Hematopoietic multipotent progenitor cell treated with erythropoietin and hydrocortisone succinate and interleukin-3 and kit ligand, for 17 days (in vitro differentiated cells): ENCODE results near the gene CD46.

ENCODE experiments used
- DNase-seq: peaks from one replicate; pipeline ENCODE4 v3.0.0-alpha.2; 2015; ENCODE audit warnings: low spot score

The CD46 gene

DNA sequence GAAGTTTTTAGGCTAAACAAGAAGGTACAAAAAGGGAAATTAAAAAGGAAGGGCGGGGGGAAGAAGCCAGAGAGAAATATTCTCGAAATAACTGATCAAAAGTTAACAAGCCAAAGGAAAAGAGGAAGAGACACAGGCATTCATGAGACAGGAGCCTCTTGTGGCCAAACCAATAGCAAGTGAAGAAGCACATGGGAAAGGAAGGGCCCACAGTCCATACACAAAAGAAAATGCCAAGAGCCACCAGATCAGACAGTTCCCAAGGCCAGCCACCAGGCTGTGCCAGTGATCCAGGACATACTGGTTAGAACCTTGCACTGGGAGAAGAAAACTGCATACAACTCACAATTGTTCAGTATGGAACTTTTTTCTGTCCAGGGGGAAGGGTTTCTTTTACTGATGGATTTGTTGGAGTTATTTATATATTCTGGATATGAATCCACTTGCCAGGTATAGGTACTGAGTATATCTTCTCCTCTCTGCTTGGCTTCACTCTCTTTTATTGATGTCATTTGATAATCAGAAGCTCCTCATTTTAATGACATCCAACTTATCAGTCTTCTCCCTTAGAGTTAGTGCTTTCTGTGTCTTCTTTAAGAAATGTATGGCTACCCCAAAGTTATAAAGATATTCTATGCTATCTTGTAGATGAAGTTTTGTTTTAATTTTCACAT, 76.8 kb downstream of the CD46 start:
- DNase-seq = peak; percentile 92

DNA sequence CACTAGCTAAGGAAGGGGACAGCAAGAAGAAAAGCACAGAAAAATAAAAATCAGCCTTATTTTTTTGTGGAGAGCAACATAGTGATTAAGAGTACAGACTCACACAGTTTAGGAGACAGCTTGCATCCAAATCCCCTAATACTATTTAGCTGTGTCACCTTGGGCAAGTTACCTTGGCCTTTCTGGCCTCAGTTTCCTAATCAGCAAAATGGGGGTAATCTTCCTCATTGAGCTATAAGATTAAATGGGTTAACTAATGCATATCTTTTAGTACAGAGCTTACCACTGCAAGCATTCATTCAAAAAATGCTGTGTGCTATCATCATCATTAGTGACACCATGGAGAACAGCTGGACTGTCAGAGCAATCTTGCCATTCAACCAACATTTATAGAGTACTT, 77.7 kb downstream of the CD46 start:
- no peak for DNase-seq

- no peak for DNase-seq
Observed at GRCh38 chr1:207830788-207831187, 78.9 kb downstream of the CD46 start.

- DNase-seq = no peak
Observed at GRCh38 chr1:207831517-207832327, 79.9 kb downstream of the CD46 start.

- DNase-seq = no peak
Observed at GRCh38 chr1:207832796-207833195, 80.9 kb downstream of the CD46 start.

DNA sequence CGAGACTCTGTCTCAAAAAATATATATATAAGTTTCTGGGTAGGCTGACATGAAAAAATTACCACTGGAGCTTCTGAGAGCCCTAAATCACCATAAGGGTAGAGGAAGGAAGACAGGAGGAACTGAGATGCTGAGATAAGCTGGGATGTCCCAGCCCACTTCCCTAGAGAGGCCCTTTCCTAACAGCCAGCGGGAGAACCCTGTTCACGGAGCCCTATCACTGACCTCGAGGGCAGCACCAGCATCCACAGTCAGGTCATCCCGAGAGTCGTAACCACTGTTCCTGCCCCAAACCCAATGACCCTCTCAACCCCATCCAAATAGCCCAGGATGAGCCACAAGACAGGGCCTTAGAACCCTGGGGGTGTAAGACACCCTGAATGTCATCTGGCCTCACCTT, 81.5 kb downstream of the CD46 start:
- no peak for DNase-seq

GRCh38 chr1:207833956-207834660, 82.3 kb downstream of the CD46 start:
- no peak for DNase-seq

DNA sequence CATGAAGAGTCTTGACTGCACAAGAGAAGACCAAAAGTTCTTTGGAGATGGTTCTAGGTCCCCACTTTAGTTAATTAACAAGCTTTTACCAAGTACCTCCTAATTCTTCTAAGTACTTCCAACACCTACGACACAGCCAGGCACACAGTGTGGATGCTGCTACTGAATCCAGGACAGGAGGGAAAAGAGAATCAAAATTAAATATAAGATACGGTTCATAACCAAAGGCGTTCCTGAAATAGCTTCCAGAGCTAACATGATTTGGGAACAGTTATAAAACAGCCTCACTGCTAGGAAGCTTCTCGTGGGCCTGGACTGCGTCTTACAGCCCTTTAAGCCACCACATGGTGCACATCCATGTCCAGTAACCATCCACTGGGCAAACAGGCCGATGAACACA, 84.1 kb downstream of the CD46 start:
- no peak for DNase-seq

DNA sequence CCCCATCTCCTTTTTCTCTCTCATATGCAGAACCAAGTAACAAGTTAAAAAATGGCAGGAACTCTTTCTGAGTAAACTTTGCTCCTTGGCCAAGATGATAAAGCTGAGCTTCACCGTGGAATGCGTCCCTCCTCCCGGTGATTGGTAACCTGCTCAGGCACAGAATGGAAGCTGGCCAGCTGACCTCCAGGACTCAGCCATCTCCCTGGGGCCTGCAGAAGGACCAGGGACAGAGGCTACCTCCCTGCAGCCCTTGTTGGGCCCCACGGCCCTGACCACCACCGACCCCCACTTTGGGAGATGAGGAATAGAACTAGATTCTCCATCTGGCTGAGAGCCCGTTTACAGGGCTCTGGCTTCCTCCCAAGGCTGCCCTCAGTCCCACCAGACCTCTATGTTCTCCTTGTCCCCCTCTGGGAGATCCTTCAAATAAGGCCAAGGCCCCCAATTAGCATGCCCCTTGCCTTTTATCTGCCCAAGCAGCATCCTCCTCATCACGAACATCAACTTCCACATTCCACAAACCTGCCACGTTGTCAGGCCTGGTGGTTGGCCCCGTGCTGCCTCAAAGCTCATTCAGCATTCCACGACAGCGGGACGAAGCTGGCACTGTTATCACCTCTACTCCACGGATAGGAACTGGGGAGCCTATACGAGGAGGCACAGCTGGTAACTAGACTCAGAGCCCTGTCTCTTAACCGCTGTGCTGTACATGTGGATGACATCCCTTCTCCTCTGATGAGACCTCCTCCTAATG, 84.9 kb downstream of the CD46 start:
- no peak for DNase-seq

DNA sequence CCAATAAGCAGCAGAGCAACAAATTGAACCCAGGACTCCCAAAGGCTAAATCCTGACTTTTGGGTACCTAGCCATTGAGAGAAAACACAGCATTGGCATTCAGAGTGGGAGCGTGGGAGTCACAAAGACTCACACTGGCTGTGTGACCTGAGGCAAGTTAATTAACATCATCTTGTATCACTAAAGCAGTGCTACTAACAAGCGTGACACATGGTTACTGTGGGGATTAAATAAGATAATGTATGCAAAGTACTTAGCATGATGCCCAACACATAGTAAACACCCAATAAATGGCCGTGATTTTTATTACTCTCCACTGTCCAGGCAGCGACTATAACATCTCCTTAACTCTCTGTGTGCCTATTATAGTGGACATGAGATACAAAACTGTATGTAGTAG, 85.8 kb downstream of the CD46 start:
- no peak for DNase-seq

GRCh38 chr1:207838156-207839082, 86.6 kb downstream of the CD46 start:
- DNase-seq = no peak

DNA sequence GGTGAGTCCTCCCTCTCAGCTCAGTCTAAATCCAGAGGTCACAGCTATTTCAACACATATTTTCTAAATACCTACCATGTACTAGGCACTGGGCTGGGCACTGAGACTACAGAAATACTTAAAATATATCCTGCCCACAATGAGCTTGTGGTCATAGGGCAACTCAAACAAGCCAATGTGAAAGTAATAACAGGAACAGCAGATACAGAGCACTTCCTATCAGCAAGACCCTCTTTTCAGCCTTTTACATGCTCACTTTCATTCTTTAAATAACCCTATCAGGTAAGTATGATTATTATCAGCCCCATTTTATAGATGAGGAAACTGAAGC, 87.2 kb downstream of the CD46 start:
- no peak for DNase-seq

DNA sequence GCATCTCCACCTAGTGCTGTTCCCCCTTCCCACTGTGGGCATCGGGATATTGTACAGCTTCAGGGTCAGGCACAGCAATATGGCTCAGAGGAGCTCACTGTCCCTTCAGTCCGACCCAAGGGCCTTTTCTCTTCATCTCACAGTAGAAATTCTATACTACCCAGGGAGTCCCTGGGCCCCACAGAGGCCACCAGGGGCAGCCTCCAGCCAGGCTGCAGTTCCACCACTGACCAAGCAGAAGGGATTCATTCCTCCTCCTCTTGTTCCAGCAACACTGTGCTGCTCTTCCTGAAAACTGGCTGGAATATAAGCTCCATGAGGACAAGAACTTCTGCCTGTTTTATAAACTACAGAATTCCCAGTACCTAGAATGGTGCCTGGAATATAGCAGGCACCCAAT, 88.5 kb downstream of the CD46 start:
- DNase-seq = no peak

GRCh38 chr1:207841293-207841692, 89.4 kb downstream of the CD46 start:
- DNase-seq = no peak

DNA sequence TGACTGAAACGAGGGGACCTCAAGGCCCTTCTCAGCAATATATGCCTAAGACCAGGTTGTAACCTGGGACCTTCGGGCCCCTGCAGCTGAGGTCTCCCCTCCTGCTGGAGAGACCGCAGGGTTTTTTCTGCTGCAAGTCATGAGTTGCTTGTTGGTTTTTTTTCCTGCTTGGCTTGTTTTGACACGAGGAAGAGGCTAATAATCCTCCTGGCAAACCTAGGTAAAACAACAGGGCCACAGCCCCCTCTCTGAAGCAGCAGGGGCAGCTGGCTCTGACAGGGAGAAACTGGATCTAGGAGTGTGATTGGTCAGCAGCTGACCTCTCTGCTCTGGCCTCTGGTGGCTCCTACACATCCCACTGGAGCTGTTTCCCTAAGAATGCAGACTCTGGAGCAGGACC, 90.0 kb downstream of the CD46 start:
- no peak for DNase-seq

DNA sequence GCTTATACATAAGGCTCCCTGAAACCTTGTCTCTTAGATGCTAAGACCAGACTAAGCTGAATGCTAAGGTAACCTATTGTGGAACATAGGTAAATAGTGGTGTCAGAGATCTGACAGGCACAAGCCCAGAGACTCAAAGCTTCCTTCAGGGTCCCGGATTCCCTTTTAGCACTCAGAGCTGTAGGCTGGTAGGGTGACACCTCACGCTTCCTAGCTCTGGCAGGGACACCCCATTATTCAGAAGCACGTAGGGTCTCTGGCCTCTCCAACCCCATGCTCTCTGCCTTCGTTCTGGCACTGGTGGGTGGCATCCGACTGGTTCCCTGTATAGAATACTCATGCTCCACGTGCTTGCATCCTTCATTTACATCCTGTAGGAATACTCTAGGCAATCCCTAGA, 90.7 kb downstream of the CD46 start:
- DNase-seq = no peak

GRCh38 chr1:207844371-207844770, 92.5 kb downstream of the CD46 start:
- DNase-seq = no peak
